GM18951 (cell line): ENCODE data around the gene CD99L2.

Experiments used
- POLR2A ChIP-seq: IDR thresholded peaks from 4 replicates; pipeline ENCODE4 v1.6.1; 2011; ENCODE audit warnings: mild to moderate bottlenecking; ENCODE audit not compliant: insufficient read length, insufficient read depth; ENCODE audit errors: extremely low read depth
- in situ Hi-C: fragments of 300-500 bp; cut with MboI; formaldehyde crosslinking; loops from one replicate; pipeline ENCODE4 v1.12.0; 2022; ENCODE audit warnings: low sequenced_read_pairs, mixed read lengths, inconsistent platforms; ENCODE audit not compliant: unreplicated experiment

Gene CD99L2

GRCh38 chrX:150856785-150857184, 41.7 kb downstream of the CD99L2 start:
- in situ Hi-C loops: no loop called here

GRCh38 chrX:150856101-150856500, 42.4 kb downstream of the CD99L2 start:
- no peak for TF ChIP-seq POLR2A

More at GRCh38 chrX:150856785-150857184, 41.7 kb downstream of the CD99L2 start:
- TF ChIP-seq POLR2A: no peak

GRCh38 chrX:150854856-150855255, 43.6 kb downstream of the CD99L2 start:
- in situ Hi-C loops: no loop called here
- no peak for TF ChIP-seq POLR2A

More at GRCh38 chrX:150856101-150856500, 42.4 kb downstream of the CD99L2 start:
- in situ Hi-C loops: no loop called here

- no peak for TF ChIP-seq POLR2A
- in situ Hi-C loops: no loop called here
Measured at GRCh38 chrX:150849996-150850720, 48.3 kb downstream of the CD99L2 start.

- TF ChIP-seq POLR2A: no peak
Measured at GRCh38 chrX:150849486-150849885, 49.0 kb downstream of the CD99L2 start.

GRCh38 chrX:150848914-150849365, 49.5 kb downstream of the CD99L2 start:
- in situ Hi-C loops: no loop called here
- TF ChIP-seq POLR2A: no peak

More at GRCh38 chrX:150849486-150849885, 49.0 kb downstream of the CD99L2 start:
- in situ Hi-C loops: no loop called here

GRCh38 chrX:150847088-150847487, 51.4 kb downstream of the CD99L2 start:
- TF ChIP-seq POLR2A: no peak
- in situ Hi-C loops: no loop called here

GRCh38 chrX:150846130-150846529, 52.3 kb downstream of the CD99L2 start:
- in situ Hi-C loops: no loop called here
- TF ChIP-seq POLR2A: no peak

GRCh38 chrX:150845091-150845490, 53.4 kb downstream of the CD99L2 start:
- no peak for TF ChIP-seq POLR2A
- in situ Hi-C loops: no loop called here

GRCh38 chrX:150844016-150844415, 54.5 kb downstream of the CD99L2 start:
- in situ Hi-C loops: no loop called here

GRCh38 chrX:150842198-150842685, 56.2 kb downstream of the CD99L2 start:
- in situ Hi-C loops: no loop called here
- TF ChIP-seq POLR2A: no peak

More at GRCh38 chrX:150844016-150844415, 54.5 kb downstream of the CD99L2 start:
- TF ChIP-seq POLR2A: no peak

- TF ChIP-seq POLR2A: no peak
- in situ Hi-C loops: no loop called here
Measured at GRCh38 chrX:150841456-150842197, 56.8 kb downstream of the CD99L2 start.

- no peak for TF ChIP-seq POLR2A
- in situ Hi-C loops: no loop called here
Measured at GRCh38 chrX:150837845-150838244, 60.6 kb downstream of the CD99L2 start.
